Vagina (tissue), 2 donors: ENCODE results near the gene GARIN5B. TPM values are rescaled to one million over a fixed set of nuclear protein-coding genes. Genes with fewer than 3 reads are reported as not detected.

Experiments
- DNase-seq, 2 donors: peaks; one replicate each; pipeline ENCODE4 v3.0.0-alpha.2; 2017; ENCODE audit errors: extremely low spot score in 2 of 2
- H3K27ac ChIP-seq: fragments of 200-600 bp; sonication (generic); one replicate; pipeline ENCODE4 v1.5.1; 2019
- H3K27me3 ChIP-seq: fragments of 200-600 bp; sonication (generic); one replicate; pipeline ENCODE4 v1.5.1; 2019
- H3K36me3 ChIP-seq, 2 donors: fragments of 200-600 bp; sonication (generic); one replicate each; pipeline ENCODE4 v1.5.1; 2017 to 2019
- H3K4me1 ChIP-seq: fragments of 200-600 bp; sonication (generic); one replicate; pipeline ENCODE4 v1.5.1; 2019
- H3K4me3 ChIP-seq, 2 donors: fragments of 200-600 bp; sonication (generic); 1 replicate in 1 of 2; 2 replicates in 1 of 2; pipeline ENCODE4 v1.5.1; 2016 to 2019
- H3K9me3 ChIP-seq: fragments of 200-600 bp; sonication (generic); one replicate; pipeline ENCODE4 v1.5.1; 2019
- CTCF ChIP-seq, 3 experiments: fragments of 450-650 bp in 2 of 3; fragments of 200-600 bp in 1 of 3; sonication (generic) in 1 of 3; IDR thresholded peaks; one replicate each; pipeline ENCODE4 v1.5.1; 2017 to 2019; ENCODE audit warnings: antibody characterized with exemption in 3 of 3, mild to moderate bottlenecking in 2 of 3, moderate library complexity in 2 of 3
- POLR2A ChIP-seq, 2 donors: fragments of 450-650 bp; IDR thresholded peaks; one replicate each; pipeline ENCODE4 v1.6.1; 2017; ENCODE audit warnings: antibody characterized with exemption in 2 of 2, mild to moderate bottlenecking in 2 of 2, moderate library complexity in 2 of 2
- POLR2AphosphoS5 ChIP-seq, 2 donors: sonication (generic); formaldehyde crosslinking; IDR thresholded peaks; one replicate each; pipeline ENCODE4 v1.9.0; 2017; ENCODE audit warnings: antibody characterized with exemption in 2 of 2, mild to moderate bottlenecking in 2 of 2, low read depth in 1 of 2; ENCODE audit not compliant: insufficient read depth in 1 of 2
- intact Hi-C: fragments of 100-400 bp; cut with DNase I; formaldehyde crosslinking; loops from one replicate; pipeline ENCODE4 v1.15.1; 2023
- total RNA-seq: library from RNA; depleted of rRNA; stranded (reverse); fragments of >200 nt; gene quantifications from one replicate; pipeline ENCODE4 v1.2.3, GENCODE V29; 2016

GARIN5B gene
- total RNA-seq, 1 donor from 2014 or later = not detected

DNA sequence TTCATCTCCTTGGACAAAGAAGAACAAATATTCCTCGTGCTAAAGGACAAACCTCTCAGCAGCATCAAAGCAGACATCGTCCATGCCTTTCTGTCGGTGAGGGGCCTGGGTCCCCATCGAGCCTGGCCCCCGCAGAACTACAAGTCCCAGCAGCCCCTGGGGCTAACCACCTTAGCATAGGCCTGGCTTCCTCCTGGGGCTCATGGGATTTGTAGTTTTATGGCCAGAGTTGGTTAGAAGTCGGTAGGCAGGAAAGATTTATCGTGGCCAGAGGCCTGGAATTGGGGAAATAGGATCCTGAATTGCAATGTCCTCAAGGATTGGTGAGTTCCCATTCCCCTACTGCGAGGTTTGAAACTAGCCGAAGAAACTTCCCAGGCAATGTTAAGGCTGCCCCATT, 57.6 kb downstream of the GARIN5B start:
- intact Hi-C loops = loop anchor here (10.0 kb wide), 2 partner anchors 69 to 199 kb away; partner anchors contain the start of genes IL11 and TMEM190

DNA sequence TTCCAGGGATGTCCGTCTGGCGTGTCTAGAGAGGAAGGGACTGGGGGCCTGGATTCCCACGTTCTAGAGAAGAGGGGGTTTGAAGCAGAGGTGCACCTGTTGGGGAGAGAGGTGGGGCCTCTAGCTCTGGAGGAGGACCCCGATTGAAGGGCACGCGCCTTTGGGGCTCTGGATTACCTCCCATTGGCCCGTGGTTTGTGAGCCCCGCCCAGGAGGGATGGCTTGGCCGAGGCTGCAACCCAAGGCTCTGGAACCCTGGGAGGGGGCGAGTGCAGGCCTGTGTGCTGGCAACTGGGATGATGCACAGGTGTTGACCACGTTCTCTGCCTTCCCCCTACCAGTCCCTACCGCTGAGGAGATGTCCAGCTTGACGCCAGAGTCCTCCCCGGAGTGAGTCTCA, 58.1 kb downstream of the GARIN5B start:
- intact Hi-C loops = loop anchor here (10.0 kb wide), 2 partner anchors 70 to 200 kb away; partner anchors contain the start of genes IL11 and TMEM190
- H3K27me3 ChIP-seq = no peaks in the 10 kb centered on the region
- TF ChIP-seq CTCF (IDR thresholded peaks at IDR 0.05) (no peak), POLR2A (IDR thresholded peaks at IDR 0.05) (no peak), POLR2AphosphoS5 (IDR thresholded peaks at IDR 0.05; ENCODE audit: insufficient read depth in 1 of 2, low read depth in 1 of 2) (no peak)
- no peaks in the 10 kb centered on the region for H3K36me3 ChIP-seq
- no peaks in the 10 kb centered on the region for H3K9me3 ChIP-seq
- H3K4me3 ChIP-seq = no peak overlapping the region
- no peak for DNase-seq
- peaks cover 6% of the 10 kb centered on the region for H3K4me1 ChIP-seq
- no peak overlapping the region for H3K27ac ChIP-seq

More for the DNA sequence above, 57.6 kb downstream of the GARIN5B start:
- no peaks in the 10 kb centered on the region for H3K36me3 ChIP-seq
- no peaks in the 10 kb centered on the region for H3K27me3 ChIP-seq
- no peak overlapping the region for H3K4me3 ChIP-seq
- peaks cover 6% of the 10 kb centered on the region for H3K4me1 ChIP-seq
- H3K27ac ChIP-seq = no peak overlapping the region
- no peaks in the 10 kb centered on the region for H3K9me3 ChIP-seq
- DNase-seq = no peak
- TF ChIP-seq POLR2A (IDR thresholded peaks at IDR 0.05) (no peak), POLR2AphosphoS5 (IDR thresholded peaks at IDR 0.05; ENCODE audit: insufficient read depth in 1 of 2, low read depth in 1 of 2) (no peak), CTCF (IDR thresholded peaks at IDR 0.05) (no peak)

Other genes starting within 250 kb of the GARIN5B start
- gene PPP1R12C, start 245.6 kb downstream of the GARIN5B start, total RNA-seq = 108 TPM
- 9.1 TPM for gene TNNT1, start 214.1 kb downstream of the GARIN5B start, total RNA-seq
- gene TNNI3, start 205.5 kb downstream of the GARIN5B start, total RNA-seq = not detected
- gene DNAAF3, start 196.6 kb downstream of the GARIN5B start, total RNA-seq = 5.6 TPM
- gene SYT5, start 183.0 kb downstream of the GARIN5B start, total RNA-seq = not detected
- 4.4 TPM for gene PTPRH, start 153.8 kb downstream of the GARIN5B start, total RNA-seq
- gene TMEM86B, start 134.5 kb downstream of the GARIN5B start, total RNA-seq = 2.9 TPM
- 30.4 TPM for gene PPP6R1, start 104.2 kb downstream of the GARIN5B start, total RNA-seq
- gene HSPBP1, start 83.2 kb downstream of the GARIN5B start, total RNA-seq = 29.5 TPM
- gene BRSK1, start 79.3 kb downstream of the GARIN5B start, total RNA-seq = 10.1 TPM
- not detected for gene TMEM150B, start 37.9 kb downstream of the GARIN5B start, total RNA-seq
- 19.2 TPM for gene KMT5C, start 23.4 kb downstream of the GARIN5B start, total RNA-seq
- gene COX6B2, start 8.5 kb downstream of the GARIN5B start, total RNA-seq = 5.2 TPM
- gene IL11, start 7.2 kb upstream of the GARIN5B start, total RNA-seq = not detected
- not detected for gene TMEM190, start 13.6 kb upstream of the GARIN5B start, total RNA-seq
- gene TMEM238, start 21.0 kb upstream of the GARIN5B start, total RNA-seq = 5.9 TPM
- 1,166 TPM for gene RPL28, start 22.7 kb upstream of the GARIN5B start, total RNA-seq
- gene UBE2S, start 44.5 kb upstream of the GARIN5B start, total RNA-seq = 22.3 TPM
- 0.25 TPM for gene SHISA7, start 80.0 kb upstream of the GARIN5B start, total RNA-seq
- gene ISOC2, start 98.4 kb upstream of the GARIN5B start, total RNA-seq = 61.4 TPM
- not detected for gene C19orf85, start 101.5 kb upstream of the GARIN5B start, total RNA-seq
- gene ZNF628, start 113.4 kb upstream of the GARIN5B start, total RNA-seq = 2.7 TPM
- 14.2 TPM for gene NAT14, start 121.9 kb upstream of the GARIN5B start, total RNA-seq
- 13.5 TPM for gene SSC5D, start 125.2 kb upstream of the GARIN5B start, total RNA-seq
- not detected for gene SBK2, start 173.9 kb upstream of the GARIN5B start, total RNA-seq
- gene SBK3, start 182.3 kb upstream of the GARIN5B start, total RNA-seq = not detected
- gene ZNF579, start 217.6 kb upstream of the GARIN5B start, total RNA-seq = 3.2 TPM
- 5.4 TPM for gene FIZ1, start 236.3 kb upstream of the GARIN5B start, total RNA-seq
- 15.5 TPM for gene ZNF524, start 237.0 kb upstream of the GARIN5B start, total RNA-seq
- 8.8 TPM for gene ZNF865, start 242.4 kb upstream of the GARIN5B start, total RNA-seq